Measurements from ENCODE around the gene ADCY4.

GRCh38 chr14:24300326-24300980 is 34.4 kb downstream of the ADCY4 start:
- TF ChIP-seq EZH2 (IDR thresholded peaks at IDR 0.05; ENCODE audit: insufficient read depth, poor library complexity, severe bottlenecking) (no peak), EZH2phosphoT487 (IDR thresholded peaks at IDR 0.05; ENCODE audit: insufficient read depth, low read depth) (no peak)

Measured in GM23248 (cell line).